ENCODE data around the gene CHCT1.
A peak's percentile ranks its signal among the peaks of the same experiment; 100 is the strongest.
"Not testable (repeated sequence)": the region's sequence is repeated elsewhere in the genome, so short reads cannot be mapped to it uniquely, and the experiment has no call there.

Gene CHCT1

DNA sequence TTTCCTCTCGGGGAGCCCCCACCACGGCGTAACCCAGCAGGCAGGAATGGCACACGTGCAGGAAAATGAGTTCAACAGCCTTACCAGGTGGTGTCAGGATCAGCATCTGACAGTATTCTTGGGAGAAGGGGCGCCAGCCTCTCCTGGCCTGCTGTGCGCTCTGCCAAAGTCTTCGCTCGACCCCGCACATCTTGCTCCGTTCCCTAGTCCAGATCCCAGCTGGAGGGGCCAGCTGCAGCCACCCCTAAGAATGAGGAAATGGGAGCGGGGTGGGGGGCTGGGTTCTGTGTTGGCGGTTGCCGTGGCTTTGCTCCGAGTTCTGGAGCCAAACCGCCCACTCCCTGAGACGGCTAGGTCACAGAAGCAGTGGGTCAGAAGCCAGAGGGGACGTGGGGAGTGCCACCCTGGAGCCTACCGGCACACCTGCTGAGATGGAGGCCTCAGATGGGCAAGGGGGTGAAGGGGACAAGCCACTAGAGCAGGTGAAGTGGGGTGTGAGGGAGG lies at the start of gene CHCT1:
Gene CHCT1, plus strand, starts transcription at position 328 of the 504 bp plus-strand sequence. Its CDS starts 104 bp downstream, at position 432.
- DNase-seq (ENCODE audit: extremely low read depth in 1 of 2, low read depth in 1 of 2), result no peak

DNA sequence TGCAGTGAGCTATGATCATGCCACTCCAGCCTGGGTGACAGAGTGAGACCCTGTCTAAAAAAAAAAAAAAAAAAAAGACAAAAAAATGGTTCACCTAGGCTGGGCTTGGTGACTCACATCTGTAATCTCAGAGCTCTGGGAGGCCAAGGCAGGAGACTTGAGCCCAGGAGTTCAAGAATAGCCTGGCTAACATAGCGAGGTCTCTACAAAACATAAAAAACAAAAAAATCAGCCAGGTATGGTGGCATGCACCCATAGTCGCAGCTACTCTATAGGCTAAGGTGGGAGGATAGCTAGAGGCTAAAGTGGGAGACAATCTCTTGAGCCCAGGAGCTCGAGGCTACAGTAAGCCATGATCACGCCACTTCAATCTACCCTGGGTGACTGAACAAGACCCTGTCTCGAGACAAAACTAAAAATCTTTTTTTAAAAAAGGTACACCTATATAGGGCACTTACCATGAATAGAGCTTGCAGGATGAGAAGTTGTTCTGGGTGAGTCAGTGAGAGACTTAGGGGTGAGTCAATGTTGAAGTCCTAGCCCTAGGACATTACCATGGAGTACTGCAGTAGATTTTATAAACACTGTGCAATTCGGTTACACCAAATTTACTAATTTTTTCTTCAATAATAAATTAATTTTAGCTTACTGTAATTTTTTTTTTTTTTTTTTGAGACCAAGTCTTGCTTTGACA lies 49.4 kb upstream of the CHCT1 start:
- no peak for DNase-seq (ENCODE audit: extremely low read depth in 1 of 2, low read depth in 1 of 2)

DNA sequence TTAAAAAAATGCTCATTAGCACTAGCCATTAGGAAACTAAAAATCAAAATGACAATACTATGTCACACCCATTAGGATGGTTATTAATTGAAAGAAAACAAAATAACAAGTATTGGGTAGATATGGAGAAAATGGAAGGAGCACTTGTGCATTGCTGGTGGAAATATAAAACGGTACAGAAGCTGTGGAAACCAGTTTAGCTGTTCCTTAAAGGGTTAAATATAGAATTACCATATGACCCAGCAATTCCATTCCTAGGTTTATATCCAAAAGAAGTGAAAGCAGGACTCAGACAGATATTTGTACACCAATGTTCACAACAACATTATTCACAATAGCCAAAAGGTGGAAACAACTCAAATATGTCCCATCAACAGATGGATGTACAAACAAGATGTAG lies 44.1 kb upstream of the CHCT1 start:
- not testable (repeated sequence) for DNase-seq (ENCODE audit: extremely low read depth in 1 of 2, low read depth in 1 of 2)

DNA sequence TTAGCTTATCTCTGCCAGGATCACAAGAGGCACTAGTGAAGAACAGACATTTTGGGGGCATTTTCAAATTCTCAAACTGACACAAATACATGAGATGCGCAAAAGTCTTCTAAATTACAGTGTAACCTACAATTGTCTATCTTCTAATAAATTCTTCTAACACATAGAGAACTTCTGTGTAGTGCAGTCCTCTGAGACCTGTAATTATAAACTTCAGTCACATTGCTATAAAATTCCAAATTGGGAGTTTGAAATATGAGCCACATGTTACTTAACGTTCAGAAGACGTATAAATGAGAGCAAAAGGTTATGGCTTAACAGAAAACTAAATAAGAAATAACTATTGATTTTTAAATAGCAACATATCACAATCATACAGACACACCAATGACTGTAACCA lies 42.8 kb upstream of the CHCT1 start:
- DNase-seq (ENCODE audit: extremely low read depth in 1 of 2, low read depth in 1 of 2), result not testable (repeated sequence)

DNA sequence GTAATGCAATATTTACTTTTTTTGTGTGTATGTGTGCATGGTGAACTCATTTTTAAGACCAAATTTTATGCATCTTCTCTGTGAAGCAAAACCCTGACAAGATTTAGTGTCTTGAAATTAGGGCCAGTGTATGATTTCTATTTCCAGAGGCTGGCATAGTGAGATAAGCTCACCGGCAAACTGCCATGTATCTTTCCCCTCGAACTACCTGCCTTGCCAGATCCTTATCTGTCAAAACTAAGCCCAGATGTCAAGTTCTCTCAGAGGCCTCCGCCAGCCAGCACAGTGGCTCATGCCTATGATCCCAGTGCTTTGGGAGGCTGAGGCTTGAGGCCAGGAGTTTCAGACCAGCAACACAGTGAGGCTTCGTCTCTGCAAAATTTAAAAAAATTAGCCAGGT lies 40.3 kb upstream of the CHCT1 start:
- no peak for DNase-seq (ENCODE audit: extremely low read depth in 1 of 2, low read depth in 1 of 2)

DNA sequence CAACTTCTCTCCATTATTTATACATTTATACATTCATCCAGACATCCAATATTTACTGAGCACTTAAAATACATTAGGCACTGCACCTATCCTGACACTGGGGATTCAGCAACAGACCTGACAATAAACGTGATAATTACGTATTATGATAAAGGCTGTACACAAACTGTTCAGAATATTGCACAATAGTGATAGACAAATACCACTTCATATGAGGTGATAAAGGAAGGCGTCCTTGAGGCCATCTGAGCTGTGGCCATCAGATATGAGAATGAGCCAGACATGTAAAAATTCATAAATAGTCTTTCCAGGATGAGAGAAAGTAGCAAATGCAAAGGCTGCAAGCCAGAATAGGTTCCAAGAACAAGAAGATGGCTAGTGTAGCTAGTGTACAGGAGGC lies 38.9 kb upstream of the CHCT1 start:
- DNase-seq (ENCODE audit: extremely low read depth in 1 of 2, low read depth in 1 of 2), result no peak

DNA sequence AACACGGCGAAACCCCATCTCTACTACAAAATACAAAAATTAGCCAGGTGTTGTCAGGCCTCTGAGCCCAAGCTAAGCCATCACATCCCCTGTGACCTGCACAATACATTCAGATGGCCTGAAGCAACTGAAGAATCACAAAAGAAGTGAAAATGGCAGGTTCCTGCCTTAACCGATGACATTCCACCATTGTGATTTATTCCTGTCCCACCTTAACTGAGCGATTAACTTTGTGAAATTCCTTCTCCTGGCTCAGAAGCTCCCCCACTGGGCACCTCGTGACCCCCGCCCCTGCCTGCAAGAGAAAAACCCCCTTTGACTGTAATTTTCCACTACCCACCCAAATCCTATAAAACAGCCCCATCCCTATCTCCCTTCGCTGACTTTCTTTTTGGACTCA lies 37.4 kb upstream of the CHCT1 start:
- DNase-seq (ENCODE audit: extremely low read depth in 1 of 2, low read depth in 1 of 2), result not testable (repeated sequence)

DNA sequence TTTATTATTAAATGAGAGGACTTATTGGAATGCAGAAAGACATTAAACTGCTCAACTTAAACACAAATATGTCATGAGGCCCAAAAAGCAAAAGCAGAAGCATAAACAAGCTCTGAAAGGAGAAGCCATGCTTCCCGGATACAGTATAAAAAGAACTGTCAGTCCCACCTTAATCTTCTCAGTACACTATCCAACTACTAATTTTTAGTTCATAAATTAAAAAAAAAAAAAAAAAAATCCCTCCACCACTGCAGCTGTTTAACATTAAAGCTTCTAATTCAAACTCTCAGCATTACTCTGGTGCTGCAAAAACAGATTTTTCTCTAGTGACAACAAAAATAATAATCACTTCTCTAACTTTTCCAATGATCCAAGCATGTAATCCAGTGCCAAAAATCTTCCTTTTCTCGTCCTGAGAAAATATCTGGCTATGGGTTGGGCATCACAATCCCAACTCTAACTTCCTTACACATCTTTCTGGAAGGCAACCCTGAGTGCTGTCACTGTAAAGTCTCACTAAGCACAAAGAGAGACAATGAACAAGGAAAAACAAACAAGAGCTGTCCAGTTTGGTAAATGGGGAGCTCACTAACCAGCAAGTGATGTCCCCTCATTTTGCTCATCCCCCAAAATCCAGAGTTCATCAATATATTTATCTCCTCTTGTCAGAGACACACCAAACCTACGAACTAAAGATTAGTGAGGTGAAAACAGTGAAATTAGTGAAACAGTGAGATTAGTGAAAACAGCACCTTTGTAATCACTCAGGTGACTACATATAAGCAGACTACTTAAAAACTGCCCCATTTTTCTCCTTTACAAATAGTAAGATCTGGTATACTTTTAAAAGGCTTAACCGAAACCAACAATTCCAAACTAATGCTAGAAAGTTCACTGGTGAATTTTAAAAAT lies 35.9 kb upstream of the CHCT1 start:
- DNase-seq (ENCODE audit: extremely low read depth in 1 of 2, low read depth in 1 of 2), result no peak

DNA sequence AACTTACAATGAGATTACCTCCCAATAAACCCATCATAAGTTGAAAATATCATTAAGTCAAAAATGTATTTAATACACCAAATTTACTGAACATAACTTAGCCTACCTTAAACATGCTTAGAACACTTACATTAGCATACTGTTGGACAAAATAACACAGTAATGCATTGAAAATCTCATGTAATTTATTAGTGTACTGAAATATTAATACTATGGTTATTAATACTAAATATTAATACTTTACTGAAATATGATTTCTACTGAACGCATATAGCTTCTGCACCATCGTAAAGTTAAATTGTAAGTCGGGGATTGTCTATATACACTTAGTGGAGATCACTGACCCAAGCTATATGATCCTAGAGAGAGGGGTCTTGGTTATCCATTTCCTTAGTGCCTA lies 34.6 kb upstream of the CHCT1 start:
- no peak for DNase-seq (ENCODE audit: extremely low read depth in 1 of 2, low read depth in 1 of 2)

DNA sequence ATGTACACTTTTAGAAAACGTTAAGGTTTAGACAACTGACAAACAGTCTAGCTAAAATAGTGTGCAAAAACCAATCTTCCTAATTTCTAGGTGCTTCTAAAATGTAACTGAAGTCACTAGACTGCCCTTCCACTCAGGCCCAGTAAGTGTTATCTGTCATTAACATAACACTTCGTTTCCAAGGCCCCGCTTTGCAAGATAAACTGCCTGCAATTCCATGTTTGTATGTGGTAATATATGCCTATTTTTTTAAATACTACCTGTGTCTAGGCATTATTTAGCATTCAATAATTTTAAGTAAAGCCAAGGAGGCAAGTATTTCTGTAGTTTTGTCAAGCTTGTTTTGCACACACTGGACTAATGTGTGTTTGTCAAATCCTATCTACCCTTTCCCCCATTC lies 33.5 kb upstream of the CHCT1 start:
- DNase-seq (ENCODE audit: extremely low read depth in 1 of 2, low read depth in 1 of 2), result no peak

DNA sequence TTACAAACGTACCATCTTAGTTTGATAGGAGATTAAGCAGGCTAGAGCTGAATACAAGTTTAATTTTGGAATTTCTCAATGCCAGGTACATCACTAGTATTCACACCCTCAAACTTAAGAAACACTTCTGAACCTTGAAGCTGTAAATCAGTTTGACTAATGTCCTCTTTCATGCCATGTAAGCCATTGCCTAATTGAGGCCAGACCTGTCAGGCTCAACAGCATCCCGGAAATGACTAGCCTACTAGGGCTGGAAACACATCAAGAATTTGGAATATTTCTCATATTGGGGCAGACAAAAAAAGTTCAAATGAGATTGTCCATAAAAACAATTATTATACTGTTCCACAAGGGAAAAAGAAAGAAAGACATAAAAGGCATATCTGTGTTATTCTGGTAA lies 32.1 kb upstream of the CHCT1 start:
- no peak for DNase-seq (ENCODE audit: extremely low read depth in 1 of 2, low read depth in 1 of 2)

DNA sequence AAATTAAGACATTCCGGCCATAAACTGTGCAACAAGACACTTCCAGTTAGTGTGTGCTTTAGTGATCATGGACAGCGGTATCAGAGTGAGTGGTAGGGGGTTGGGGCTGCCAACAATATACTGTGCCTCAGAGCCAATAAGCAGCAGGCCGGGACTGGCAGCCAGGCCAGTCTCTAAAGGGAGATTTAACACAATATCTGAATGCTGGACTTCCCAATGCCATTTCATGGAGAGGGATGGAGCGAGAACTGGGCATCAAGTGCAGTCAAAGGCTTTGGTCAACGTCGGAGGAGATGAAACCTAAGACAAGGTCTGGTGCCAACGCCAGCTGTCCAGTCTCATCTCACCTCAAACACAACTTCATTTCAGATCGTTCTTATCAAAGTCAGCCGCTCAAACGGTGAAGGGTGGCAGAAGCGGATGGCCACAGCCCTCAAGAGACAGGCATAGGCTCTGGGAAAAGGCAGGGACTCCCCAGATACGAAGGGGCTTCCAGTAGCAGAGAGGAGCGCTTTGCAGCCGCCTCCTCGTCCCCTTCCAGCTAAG lies 31.3 kb upstream of the CHCT1 start:
- no peak for DNase-seq (ENCODE audit: extremely low read depth in 1 of 2, low read depth in 1 of 2)

DNA sequence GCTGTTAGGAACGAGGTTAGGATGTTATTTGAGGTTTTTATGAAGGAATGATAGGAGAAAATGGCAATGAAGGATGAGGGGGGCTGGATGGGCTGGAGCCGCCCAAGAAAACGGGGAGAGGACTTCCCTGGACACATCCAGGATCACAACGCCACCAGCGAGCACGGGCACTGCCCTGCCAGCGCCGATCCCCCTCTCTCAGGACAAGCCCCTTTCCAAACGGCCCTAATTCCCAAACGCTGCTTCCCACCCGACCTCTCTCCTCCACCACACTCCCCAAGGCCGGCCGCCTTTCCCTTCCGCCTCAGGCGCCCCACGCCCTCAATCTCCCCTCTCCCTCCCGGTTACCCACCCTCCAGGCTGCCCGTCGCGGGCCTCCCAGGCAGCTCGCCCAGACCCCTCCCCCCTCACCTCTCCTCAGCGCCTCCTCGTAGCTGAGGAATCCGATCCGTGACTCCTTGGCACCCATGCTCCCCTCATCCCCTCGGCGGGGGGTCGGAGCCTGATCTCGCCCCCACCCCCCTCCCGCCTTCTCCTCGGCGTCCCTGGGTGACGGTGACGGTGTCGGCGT lies 30.7 kb upstream of the CHCT1 start:
- no peak for DNase-seq (ENCODE audit: extremely low read depth in 1 of 2, low read depth in 1 of 2)

DNA sequence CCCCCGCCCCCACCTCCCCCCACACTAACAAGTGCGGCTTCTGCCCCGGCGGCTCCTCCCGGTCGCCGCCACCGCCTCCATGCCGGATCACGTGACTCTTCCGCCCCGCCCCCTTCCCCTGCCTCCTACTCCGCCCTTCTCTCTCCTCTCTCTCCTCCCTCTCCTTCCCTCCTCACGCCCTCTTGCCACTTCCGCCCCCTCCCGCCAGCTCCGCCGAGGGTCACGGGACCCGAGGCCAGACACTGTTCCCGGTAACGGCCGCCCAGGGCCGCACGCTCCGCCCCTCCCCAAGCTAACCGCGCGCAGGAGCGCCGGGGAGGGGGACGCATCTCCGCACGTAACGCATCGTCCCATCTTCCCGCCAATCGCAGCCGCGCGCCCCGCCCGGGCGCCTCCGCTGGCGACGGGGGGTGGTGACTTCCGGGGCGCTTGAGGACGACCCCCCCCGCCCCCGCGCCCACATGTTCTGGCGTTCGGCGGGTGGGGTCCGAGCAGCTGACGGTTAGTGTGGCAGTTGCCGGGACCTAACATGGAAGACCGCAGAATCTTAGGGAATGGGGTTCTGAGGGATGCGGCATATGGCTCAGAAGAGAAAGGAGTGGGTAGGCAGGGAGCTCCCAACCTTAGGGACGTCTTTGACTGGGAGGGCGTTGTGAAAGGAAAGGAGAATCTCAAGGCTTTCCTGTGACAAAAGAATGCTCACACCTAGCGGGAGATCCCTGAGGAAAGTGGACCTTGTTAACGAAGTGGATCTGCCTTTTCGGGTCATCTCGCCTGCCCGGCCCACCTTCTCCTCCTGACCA lies 30.0 kb upstream of the CHCT1 start, which contains the start of gene USP32:
Gene USP32, minus strand, starts transcription at position 92 of the 803 bp plus-strand sequence. CDS start 194 bp downstream, outside the sequence.
- DNase-seq (ENCODE audit: extremely low read depth in 1 of 2, low read depth in 1 of 2), result peak; percentile 97 to 98

DNA sequence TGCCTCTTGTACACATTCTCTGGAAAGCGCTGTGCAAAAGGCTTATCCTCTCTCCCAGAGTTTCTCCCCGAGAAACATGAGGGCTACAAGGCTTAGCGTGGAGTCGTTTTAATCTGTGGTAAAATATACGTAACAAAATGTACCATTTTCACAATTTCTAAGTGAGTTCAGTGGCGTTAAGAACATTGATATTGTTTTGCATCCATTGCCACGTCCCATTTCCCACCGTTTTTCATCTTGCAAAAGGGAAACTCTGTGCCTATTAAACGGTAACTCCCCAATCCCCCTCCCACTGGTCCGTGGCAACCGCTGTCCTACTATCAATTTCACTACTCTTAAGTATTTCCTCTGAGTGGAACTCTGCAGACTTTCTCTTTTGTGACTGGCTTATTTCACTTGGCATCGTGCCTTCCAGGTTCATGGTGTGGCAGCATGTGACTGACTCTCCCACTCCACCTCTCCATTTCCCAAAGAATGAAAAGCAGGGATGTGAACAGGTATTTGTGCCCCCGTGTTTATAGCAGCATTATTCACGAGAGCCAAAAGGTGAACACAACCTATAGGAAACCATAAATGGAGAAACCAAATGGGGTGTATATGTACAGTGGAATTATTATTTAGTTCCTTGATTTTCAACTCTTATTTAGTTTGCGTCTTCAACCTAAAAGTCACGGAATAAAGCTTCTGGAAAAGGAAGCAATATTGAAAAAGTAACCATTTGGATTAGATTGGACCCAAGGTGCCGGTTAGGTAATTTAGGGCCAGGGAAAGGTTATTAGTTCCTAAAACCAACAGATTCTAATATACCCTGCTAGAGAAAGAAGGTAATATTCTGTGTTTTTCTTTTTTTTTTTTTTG lies 29.2 kb upstream of the CHCT1 start:
- peak in 1 of 2 donors; percentile 26 for DNase-seq (ENCODE audit: extremely low read depth in 1 of 2, low read depth in 1 of 2)

DNA sequence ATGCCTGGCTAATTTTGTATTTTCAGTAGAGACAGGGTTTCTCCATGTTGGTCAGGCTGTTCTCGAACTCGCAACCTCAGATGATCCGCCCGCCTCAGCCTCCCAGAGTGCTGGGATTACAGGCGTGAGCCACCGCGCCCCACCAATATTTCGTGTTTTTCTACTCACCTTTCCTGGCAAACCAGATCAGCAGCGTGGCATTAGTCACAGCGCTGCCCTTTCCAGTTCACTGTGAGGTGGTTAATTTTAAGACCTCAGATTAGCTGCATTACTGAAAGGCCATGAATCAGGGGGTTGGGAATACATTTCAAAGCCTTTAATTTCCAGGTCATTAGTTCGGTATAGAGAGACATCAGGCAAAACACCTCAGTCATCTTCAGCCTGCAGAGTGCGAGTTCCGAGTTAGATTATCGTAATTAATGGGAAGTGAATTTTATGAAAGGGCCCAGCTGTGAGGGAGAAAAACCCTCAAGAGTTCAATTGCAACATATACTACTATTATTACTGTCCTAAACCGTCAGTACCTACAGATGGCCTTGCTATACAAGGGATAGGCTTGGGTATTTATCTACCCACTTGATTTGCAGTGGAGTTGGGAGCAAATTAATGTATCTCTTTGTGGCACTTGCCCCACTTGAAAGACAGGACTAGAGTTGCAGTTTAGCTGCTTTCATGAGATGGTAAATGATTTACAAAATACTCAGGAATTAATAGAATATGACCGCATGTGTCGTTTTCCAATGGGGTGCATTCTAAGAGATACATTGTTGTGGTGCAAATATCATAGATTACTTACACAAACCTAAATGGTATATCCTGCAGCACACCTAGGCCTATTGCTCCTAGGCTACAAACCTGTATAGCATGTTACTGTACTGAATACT lies 28.2 kb upstream of the CHCT1 start:
- DNase-seq (ENCODE audit: extremely low read depth in 1 of 2, low read depth in 1 of 2), result no peak

DNA sequence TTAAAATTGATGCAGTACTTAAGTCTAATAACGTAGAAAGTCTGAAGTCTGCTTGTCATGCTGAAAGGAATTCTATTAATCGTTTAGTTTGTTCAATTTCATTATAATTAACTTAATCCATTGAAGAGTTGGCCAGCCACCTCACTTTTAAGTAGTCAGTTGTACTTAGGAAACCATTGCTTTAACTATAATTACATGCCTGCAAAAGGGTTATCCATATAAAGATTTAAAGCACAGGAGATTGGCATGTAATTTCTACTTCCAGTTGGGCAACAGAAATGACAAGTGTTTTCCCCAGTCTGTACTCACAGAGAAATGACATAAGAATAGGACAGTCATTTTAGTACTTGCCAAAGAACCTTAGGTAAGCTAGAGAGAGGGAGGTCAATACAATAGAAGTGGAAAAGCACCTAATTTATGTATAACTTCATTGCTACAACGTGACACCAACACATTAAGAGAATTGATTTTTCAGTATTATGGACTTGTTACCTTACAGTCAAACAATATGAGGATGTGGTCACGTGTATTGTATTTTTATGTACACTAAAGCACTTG lies 26.7 kb upstream of the CHCT1 start:
- no peak for DNase-seq (ENCODE audit: extremely low read depth in 1 of 2, low read depth in 1 of 2)

DNA sequence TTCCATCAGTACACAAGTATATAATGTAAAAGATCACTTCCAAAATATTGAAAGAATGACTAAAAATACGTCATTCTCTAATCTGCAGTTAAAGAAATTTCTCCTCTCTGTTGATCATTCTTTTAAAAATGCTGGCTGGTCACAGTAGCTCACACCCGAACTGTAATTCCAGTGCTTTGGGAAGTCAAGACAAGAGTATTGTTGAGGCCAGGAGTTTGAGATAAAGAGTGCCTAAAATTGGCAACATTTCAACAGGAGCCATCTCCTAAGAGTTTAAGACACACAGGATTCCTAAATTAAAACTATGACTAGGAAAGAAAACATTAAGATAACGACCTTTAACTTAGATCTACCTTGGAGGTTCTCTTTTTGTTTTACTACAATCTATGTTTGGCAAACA lies 25.9 kb upstream of the CHCT1 start:
- DNase-seq (ENCODE audit: extremely low read depth in 1 of 2, low read depth in 1 of 2), result no peak

All from stimulated activated CD8-positive, alpha-beta memory T cell treated with anti-CD3 and anti-CD28 coated beads, Interleukin-7, amount 100 ng/mL, for 48 hours (primary cell).